ENCODE measurements around the gene ZIC2.

ZIC2 gene

DNA sequence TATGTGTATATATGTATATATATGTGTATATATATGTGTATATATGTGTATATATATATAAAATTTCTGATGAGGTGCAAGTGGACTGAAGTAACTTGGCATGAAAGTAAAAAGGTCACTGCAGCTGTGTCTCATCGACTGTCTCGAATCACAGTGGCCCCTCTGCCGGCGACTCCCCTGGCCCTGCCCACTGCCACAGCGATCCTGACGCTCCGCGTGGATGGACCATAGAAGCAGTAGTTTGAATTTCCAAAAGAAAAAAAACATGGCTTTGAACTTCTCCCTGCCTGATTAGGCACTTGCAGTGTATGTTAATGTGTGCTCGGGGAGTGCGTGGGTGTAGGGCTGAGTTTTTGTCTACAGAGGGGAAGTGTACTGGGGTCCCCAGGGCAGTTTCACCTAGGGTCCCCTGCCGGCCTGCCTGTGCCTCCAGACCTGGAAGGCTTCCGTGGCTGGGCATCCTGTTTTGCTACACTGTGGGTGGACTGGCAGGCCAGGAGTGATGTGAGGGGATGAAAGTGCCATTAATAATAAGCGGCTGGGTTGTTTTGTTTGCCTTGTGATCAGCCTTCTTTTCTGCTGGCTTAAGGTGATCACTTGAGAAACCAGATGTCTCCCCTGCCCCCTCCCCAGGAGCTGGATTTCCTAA is 20.8 kb upstream of the ZIC2 start:
- no peak for DNase-seq

DNA sequence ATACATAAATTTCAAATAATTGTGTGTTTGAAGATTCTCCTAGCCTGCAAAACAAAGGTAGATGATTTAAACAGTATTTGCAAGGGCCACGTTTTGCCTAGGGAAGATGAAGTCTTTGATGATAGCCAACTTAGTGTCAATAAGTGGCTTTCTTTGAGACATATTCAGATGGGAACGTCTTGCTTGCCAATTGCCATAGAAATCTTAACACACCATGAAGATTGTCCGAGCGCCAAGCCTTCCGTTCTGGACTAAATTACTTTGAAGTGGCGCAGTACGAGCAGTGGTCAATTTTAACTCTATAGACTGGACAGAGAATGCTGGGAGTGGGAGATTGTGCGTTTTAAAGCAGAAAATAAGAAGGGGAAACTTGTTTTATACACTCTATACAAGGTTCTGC is 19.9 kb upstream of the ZIC2 start:
- DNase-seq: no peak

DNA sequence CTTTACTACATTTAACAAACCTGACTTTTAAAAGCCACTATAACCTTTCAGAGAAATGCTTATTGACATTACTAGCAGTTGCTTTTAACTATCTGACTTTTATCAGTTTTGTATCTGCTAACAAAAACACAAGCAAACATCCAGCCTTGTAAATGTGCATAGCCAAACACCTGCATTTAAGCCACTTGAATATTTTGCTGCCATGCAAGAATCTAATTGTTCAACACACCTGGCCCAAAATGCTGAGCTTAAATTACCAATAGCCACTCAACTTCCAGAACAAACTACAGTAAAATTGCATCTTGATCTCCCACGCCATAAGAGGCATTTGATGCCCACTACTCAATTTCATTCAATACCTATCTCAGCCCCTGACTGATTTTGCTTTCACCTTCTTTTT is 19.3 kb upstream of the ZIC2 start:
- no peak for DNase-seq

DNA sequence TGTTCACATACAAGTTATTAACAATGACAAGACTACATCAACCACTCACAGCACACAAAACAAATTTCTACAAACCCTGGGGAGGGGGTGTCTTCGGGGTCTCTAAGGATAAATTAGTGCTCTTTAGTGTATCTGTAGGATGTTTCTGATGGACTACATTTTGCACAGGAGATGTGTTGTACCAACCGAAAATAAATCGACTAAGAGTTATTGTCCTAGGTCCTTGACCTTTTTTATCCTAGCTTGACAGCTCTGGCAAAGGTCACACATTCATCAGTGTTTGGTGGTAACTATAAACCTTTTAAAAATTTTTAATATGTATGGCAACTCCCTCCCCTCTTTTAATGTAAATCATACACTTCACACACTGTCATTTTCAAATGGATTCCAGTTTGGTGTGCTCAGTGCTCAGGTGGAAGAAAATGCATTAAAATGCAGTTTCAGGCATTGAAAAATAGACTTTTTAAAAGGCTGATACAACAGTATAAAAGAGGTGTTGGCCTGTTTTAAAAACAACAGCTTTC is 17.7 kb upstream of the ZIC2 start:
- no peak for DNase-seq

DNA sequence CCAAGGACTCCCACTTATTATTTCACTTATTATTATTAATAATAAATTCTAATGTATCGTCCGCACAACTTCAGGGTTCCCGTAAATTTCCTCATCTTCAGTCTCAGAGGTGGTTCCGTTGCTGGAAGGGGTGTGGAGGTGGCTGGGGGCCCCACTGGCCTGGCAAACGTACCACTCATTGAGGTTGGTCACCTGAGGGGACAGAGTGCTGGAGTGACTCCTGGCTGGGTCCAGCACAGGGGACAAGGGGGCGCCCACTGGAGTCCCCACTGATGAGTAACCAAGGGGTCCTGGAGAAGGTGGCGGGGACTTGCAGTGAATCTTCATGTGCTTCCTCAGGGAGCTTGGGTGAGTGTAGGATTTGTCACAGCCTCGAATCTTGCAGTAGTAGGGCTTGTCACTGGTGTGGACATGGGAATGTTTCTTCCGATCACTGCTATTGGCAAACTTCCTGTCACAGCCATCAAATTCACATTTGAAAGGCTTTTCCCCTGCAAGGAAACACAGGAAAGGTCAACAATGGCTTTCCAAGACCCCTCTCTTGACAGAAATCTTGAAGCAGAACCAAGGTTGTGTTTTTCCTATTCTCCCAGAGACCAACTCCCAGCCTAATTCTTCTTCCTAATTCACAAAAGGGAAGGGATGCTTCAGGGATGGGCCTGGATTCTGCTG is 16.1 kb upstream of the ZIC2 start:
- no peak for DNase-seq

DNA sequence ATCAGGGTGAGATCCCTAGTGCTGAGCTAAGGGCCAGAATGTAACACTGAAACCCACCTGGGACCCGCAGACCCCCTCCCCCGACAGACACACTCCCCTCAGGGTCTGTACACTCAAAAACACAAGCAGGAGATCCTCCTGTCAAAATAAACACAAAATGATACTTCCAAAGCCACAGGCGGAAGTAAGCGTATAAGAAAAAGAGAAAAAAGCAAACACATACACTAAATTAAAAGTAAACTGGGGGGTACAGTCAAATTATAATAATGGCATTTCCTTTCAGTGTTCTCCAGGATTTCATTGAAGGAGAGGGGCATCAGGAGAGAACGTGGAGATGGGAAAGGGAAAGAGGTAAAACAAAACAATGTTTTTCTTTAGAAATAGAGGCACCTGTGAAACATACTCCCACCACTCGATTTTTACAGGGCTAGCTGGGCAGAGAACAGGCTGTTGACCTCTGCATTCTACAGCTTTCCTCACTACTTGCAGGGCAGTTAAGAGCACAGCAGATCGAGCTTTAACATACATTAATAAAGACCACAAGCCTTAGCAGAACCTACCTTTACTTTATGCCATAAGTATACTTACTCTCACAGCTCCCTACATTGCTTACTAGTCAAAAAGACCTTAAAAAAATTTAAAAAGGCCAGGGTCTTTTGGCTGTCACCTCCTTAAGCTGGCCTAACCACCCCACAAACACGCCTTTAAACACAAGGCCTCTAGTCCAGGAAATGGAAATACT is 15.3 kb upstream of the ZIC2 start:
- no peak for DNase-seq

DNA sequence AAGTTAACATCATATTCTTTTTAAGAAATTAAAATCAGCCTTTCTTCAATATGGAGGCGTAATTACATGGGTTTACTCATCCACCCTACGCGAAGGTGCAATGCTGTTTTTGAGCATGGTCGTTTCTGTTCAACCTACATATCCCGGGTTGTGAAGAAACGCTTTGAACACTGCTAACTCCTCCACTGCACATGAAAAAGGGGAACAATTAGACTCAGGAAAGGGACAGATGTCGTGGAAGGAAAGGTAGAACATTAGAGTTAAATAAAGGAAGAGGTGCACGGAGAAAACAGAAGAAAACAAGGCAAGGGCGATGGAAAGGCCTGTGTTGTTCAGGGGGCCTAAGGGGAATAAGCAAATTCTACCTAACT is 14.1 kb upstream of the ZIC2 start:
- no peak for DNase-seq

DNA sequence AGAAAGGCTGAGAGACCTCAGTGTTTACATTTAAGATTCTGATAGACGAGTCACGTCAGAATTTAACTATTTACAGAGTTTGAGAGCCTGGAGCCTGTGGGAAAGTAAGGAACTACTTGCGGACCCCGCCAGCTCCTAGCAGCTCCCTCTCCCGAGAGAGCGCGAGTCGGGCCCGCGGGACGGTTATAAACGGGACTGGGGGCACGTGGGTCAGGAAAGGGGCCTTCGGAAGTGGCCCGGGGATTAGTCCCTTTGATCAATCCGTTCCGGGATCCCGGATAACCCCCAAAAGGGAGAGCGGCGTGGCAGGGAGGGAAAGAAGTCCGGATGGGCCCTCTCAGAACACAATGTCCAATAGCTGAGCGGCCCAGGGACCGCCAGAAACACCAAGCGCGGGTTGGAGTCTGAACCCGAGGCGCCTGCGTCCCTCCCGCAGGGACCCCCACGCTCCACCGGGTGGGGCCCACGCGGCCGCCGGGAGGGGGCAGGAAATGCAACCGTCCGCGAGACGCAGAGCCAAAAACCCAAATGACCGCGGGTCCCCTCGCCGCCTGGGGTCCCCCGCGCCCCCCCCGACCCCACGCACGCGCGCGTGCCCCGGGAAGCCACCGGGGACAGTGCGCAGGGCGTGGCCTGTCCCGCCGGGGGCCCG is 13.6 kb upstream of the ZIC2 start:
- no peak for DNase-seq

DNA sequence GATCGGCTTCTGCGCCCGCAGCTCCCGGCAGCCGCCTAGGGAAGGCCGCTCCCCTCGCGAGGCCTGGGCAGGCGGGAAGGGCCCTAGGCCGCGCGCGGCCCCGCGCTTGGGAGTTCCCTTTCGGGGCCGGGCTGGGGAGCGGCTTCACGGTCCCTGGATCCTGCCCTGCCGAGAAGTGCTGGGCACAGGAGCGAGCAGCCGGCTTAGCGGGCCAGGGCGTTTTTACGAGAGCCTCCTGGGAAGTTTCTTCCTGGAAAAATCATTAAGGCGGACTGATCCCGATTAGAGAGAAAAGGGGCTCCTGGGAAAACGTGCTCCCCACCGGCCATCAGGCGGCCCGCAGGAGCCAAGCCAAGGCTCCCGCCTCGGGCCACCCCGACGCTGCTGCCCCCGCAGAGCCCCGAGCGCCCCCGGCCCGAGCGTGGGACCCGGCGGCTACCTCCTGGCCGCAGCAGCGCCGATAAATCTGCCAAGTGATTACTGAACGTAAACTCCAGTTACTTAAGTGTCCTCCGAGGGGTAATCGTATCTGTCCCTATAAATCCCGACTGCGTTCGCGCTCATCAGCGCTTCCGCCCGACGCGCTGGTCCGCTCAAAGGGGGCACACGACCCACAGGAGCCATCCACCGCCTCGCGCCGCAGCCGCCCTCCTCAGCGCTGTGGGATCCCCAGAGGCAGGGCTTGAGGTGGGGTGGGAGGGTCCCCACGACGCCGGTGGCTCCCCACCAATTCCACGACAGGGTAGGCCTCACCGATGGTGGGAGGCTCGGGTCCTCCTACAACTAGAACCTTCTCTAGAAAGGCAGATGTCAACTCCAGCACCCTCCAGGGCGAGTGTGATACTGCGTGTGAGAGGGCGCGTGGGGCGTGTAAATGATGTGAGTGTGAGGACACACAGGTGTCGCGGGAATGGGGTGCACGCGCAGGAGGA is 12.8 kb upstream of the ZIC2 start:
- DNase-seq: no peak

DNA sequence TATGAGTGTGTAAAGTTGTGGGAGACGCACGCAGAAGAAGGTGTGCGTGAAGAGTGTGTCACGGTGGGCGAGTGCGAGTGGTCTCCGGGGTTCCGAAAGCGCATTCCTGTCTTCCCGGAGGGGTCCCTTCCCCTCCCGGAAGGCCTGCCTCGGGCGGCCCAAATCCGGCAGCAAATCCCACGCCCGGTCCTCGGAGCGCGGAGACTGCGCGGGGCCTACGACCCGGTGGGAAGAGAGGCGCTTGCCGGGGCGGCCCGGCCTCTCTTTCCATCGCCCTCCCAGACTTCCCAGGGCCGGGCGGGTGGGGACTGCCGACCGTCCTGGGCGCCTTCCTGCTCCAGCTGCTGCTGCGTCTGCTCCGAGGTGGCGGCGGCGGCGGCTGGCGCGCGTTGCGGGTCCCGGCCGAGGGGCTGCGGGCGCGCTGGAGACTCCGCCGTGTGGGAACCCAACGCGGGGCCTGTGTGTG is 12.1 kb upstream of the ZIC2 start:
- DNase-seq: no peak

DNA sequence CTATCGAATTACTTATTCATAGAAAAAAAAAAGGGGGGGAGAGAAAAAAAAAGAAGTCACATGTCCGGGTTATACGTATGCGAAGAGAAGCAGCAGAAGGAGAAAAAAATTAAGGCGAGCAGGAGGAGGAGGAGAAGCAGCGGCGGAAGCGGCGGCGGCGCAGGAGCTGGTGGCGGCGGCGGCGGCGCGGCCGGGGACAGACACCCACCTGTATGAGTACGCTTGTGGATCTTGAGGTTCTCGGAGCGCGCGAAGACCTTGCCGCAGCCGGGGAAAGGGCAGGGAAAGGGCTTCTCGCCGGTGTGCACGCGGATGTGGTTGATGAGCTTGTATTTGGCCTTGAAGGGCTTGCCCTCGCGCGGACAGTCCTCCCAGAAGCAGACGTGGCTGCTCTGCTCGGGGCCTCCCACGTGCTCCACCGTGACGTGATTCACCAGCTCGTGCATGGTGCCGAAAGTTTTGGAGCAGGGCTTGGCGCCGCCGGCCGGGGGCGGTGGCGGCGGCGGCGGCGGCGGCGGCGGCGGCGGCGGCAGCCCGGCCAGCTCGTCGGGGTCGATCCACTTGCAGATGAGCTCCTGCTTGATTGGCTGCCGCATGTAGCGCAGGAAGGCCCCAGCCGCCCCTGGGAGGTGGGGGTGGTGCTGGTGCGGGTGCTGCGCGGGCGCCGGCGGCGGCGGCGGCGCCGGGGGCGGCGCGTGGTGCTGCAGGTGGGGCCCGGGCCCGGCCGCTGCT is 11.5 kb upstream of the ZIC2 start:
- no peak for DNase-seq

DNA sequence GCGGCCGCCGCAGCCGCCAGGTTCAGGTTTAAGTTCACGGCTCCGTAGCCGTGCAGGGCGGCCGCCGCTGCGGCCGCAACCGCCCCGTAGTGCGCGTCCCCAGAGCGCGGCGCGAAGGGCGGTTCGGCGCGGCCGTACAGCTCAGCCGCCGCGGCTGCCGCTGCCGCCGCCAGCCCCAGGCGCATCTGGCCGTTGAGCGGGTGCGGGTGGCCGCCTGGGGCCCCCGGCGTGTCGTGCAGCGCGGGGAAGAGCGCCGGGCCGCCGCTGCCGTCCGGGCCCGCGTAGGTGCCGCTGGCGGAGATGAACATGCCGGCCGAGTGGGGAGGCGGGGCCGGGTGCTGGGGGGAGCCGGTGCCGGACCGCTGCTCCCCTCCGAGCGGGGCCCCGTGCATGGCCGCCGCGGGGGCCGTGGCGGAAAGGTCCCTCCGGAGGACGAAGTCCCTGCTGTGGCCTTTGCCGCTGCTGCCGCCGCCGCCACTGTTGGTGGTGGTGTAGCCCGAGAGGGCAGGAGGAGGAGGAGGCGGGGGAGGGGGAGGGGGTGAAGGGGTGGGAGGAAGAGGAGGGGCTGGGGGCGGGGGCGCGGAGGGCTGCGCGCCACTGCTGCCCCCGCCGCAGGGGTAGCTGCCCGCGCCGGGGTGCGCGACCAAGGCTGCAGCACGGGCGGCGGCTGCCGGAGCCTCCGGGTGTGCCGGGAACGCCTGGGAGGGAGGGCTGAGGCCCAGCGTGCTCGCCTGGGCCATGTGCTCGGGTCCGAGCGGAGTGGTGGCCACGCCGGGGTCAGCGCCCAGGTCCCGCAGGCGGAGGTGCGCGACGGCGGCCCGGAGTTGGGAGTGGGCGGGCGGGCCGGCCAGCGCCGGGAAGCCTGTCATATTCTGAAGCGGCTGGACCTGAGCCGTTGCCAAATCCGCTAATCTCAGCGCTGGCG is 10.7 kb upstream of the ZIC2 start:
- no peak for DNase-seq

DNA sequence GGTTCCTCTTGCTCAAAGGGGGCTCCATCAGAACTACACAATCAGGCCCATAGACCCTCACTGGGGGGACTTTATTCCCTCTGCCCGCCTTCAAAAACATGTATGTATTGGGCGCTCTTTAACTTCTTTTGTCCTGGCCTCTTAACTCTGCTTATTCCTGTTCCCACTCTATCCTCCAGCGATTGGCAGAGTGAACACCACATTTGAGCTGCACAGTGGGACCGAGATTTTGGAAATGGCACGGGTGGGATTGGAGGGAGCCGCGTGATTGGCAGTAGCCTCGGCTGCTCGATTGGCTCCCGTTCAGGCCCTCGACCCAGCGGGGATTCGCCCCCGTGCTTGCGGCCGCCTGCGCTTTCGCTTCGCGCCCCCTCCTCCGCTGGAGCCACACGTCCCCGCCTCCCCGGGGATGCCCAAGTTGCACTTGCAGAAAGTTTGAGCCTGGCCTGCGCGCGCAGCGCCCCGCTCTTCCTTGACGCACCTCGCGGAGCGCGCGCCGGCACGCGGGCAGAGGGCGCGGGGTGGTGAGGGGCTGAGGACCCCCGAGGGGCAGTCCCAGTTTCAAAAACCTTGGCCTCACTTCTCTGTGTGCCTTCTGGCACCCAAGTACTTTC is 9.9 kb upstream of the ZIC2 start, which contains the start of gene ZIC5:
Gene ZIC5, minus strand, starts transcription at position 192 of the 614 bp plus-strand sequence. Its CDS starts 164 bp downstream, at position 28.
- DNase-seq: no peak

DNA sequence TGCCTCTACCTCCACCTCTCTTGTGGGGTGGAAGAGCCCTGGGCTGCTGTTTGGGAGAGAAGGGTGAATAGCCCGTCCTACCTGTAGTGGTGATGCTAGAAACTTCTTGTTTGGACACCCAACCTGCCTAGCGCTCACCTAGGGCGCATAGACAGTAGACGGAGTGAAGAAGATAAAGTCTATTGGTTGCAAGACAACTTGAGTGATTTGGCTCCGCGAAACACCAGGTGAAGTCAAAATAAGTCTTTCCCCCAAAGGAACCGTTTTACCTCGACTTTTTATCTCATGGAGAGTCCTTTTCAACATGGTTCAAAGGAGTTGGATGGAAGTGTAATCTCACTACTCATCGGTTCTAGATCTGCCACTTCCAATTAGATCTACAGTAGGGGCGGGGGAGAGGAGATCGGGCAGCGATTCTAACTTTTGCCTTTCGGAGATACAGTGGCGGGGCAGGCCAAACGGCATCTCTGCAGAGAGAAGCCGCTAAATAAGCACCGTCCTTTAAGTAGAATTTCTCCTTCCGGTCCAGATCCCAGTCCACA is 9.3 kb upstream of the ZIC2 start:
- DNase-seq: no peak

DNA sequence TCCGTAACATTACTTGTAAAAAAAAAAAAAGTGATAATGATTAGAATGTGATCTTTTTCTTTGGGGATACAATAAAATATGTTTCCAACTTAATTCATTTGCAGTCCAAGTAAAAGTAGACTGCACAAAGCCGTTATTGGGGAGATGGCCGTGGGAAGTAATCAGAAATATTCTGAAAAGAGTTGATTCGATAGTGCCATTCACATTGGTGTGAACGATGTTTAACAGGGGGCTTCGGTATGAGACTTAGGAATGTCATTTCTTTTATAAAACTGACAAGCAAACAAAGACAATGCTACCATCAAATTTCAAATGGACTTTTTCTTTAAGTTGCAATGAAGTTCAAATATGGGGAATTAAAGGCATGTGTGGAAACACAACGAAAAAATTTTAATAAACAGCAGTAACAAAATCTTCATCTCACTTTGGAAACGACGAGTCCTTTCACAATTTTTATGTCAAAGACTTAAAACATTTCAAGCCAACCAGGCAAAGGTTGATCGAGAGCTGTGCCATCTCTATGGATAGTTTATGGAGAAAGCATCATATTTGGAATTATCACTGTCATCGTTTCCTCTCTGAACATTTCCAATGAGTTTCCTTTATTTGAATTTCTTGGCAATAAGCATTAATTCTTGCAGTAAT is 8.3 kb upstream of the ZIC2 start:
- no peak for DNase-seq

DNA sequence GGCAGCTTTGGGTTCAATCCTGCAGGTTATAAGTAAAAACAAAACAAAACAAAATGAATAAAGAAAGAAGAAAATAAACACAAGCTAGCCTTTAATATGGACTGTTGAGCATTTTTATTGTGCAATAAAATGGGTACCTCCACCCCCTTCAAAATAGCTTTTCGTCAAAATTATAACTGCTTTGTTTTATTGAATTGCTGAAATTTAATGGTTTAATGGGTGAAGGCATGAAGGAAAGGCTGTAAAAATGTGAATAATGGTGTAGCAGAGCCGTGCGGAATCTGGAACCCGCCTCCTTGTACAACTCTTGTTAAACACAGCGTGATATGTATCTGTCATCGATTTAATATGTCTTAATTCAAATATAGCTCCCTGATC is 7.8 kb upstream of the ZIC2 start:
- no peak for DNase-seq

DNA sequence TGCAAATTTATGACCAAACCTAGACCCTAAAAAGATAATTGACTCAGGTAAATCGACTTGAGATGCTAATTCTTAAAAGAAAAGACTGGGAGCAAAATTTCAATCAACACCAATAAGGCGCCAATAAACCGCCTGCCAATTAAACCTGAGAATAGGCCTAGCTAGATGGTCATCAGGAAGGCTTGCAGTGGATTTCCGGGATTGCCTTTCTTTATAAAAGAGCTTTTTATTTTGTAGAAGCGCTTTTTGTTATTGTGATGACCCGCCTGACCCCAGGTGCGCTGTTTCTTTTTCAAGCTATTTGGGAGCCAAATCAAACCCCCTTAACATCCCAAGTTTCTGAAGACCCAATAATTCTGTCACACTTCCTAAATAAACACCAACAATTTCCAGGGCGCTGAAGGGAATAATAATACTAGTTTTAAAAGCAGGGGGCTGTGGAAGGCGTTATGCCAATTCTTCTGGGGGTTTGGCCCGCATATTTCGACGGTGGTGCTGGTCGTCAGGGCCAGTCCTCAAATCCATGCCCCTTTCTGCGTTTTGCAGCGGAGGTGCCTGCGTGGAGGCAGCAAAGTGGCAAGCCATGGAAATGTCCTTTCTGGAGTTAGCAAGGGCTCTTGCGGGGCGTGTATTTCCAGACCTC is 7.2 kb upstream of the ZIC2 start:
- no peak for DNase-seq

DNA sequence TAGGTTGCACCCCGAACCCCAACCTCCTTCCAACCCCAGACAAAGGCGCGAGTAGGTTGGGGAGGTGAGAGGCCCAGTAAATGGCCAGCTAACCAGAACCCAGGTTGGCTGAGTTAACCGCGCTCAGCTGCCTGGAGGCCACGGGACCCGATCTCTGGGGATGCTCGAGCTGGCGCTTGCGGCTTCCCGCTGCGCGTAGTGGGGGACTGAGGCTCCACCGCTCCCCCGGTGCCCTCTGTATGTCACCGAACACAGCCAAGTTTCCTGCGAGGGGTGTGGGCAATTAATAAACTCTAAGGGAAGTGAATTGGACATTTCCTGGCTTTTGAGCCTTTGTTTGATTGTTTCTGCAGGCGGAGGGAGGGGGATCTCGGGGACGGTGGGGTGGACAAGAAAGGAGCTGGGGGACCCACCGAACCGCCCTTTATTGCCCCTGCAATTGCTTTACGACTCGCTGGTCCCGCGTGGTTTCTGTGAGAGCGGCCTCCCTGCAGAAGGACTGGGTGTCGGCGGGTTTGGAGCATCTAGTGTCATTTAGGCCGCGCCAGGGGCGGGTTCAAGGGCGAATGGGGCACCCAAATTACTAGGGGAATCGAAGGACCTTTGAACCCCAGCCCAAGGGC is 6.5 kb upstream of the ZIC2 start:
- no peak for DNase-seq
